ENCODE data around the gene COBL.
A peak's percentile ranks its signal among the peaks of the same experiment; 100 is the strongest.

The COBL gene

GRCh38 chr7:51053160-51053925 is 263.3 kb downstream of the COBL start:
- TF ChIP-seq, protein P1, sequence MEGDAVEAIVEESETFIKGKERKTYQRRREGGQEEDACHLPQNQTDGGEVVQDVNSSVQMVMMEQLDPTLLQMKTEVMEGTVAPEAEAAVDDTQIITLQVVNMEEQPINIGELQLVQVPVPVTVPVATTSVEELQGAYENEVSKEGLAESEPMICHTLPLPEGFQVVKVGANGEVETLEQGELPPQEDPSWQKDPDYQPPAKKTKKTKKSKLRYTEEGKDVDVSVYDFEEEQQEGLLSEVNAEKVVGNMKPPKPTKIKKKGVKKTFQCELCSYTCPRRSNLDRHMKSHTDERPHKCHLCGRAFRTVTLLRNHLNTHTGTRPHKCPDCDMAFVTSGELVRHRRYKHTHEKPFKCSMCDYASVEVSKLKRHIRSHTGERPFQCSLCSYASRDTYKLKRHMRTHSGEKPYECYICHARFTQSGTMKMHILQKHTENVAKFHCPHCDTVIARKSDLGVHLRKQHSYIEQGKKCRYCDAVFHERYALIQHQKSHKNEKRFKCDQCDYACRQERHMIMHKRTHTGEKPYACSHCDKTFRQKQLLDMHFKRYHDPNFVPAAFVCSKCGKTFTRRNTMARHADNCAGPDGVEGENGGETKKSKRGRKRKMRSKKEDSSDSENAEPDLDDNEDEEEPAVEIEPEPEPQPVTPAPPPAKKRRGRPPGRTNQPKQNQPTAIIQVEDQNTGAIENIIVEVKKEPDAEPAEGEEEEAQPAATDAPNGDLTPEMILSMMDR (IDR thresholded peaks at IDR 0.05; ENCODE audit: control insufficient read depth, insufficient read depth, low read depth, low read length, missing control alignments): no peak
- no peak overlapping the region for H3K4me3 ChIP-seq (ENCODE audit: control insufficient read depth, low read depth, low read length)
- no peak for DNase-seq (ENCODE audit: low read depth)

DNA sequence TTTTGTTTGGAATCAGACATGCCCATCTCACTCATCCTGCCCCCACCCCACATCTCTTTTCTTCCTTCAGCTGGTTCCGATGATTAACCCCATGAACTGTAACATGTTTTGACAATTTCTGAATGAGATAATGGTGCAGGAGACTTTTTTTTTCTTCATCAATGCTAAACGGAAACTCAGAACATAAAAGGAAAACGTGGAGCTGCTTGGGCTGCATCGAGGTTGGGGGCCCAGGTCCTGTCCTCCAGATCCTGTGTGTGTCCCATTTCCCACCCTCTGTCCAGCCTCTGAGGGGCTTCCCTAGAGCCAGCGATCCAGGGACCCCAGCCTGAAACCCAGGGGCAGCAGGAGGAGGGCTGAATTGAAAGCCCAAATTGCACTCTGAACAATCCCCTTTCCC is 270.1 kb downstream of the COBL start:
- TF ChIP-seq, protein P1 (IDR thresholded peaks at IDR 0.05; ENCODE audit: control insufficient read depth, insufficient read depth, low read depth, low read length, missing control alignments): no peak
- DNase-seq (ENCODE audit: low read depth): no peak
- no peak overlapping the region for H3K4me3 ChIP-seq (ENCODE audit: control insufficient read depth, low read depth, low read length)

DNA sequence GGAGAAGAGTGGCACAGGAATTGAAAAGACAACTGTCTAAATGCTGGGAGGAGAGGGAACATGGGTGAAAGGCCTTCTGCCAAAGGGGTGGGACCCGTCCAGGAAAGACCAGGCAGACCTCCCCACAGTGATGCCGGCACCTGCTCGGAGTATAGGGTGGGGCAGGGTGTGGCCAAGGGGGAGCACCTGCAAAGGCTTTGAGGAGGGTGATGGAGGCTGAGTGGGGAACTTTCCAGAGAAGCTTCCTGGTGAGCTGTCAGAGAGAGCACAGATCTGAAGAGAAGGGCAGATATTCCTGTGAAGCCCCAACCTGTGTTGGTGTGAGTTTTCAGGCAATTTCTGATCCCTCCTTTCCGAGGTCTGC is 270.5 kb downstream of the COBL start:
- DNase-seq (ENCODE audit: low read depth): no peak
- TF ChIP-seq, protein P1 (IDR thresholded peaks at IDR 0.05; ENCODE audit: control insufficient read depth, insufficient read depth, low read depth, low read length, missing control alignments): no peak
- no peak overlapping the region for H3K4me3 ChIP-seq (ENCODE audit: control insufficient read depth, low read depth, low read length)

DNA sequence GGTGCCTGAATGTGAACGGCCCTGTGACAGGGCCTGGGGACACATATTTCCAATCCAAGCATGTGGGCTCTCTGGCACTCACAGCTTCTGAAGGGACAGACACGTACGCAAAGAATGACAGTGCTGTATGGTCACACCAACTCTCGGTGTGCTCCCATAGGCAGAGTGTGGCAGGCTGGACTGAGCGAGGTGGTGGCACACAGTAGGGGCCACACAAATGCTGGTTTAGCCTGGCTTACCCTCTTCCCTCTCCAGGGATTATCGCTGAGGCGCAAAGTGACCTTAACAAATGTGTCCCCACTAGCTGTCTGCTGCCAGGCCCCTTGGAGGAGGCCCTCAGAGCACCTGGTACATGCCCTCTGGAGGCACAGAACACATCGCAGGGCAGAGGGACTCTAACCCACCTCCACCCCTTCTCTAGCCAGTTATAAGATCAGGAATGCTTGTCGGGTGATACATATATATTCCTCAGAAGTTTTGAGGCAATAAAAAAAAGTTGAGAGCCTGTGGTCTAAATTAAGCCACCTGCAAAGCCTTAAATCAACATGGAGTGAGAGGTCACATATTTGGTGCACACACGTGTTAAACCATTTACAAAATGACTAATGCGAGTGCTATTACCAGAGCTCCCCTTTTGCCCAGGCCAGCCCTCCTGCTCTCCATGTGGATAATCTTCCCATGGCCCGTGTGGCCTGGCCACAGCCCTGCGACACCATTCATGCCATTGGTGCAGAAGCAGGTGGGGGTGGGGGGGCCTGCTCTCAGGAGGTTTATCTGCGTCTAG is 271.1 kb downstream of the COBL start:
- peak; percentile 42 for DNase-seq (ENCODE audit: low read depth)
- H3K4me3 ChIP-seq (ENCODE audit: control insufficient read depth, low read depth, low read length): no peak overlapping the region
- TF ChIP-seq, protein P1 (IDR thresholded peaks at IDR 0.05; ENCODE audit: control insufficient read depth, insufficient read depth, low read depth, low read length, missing control alignments): no peak

DNA sequence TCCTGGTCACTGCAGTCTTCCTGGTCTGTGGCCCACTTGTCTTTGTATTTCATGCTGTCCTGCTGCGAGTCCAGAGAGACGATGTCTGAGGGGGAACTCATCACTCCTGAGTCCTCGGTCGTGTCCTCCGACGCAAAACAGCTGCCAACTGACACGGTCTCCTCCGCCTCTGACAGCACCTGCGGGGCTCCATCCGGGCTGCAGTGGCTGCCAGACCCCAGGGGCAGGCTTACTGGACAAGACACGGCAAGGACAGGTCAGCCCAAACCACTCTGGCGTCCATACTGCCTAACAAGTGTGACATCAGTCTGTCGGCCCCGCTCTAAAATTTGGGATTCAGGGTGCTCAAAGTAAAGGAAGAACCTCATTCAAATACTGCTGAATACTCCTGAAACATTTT is 273.1 kb downstream of the COBL start:
- no peak for DNase-seq (ENCODE audit: low read depth)
- TF ChIP-seq, protein P1 (IDR thresholded peaks at IDR 0.05; ENCODE audit: control insufficient read depth, insufficient read depth, low read depth, low read length, missing control alignments): no peak
- H3K4me3 ChIP-seq (ENCODE audit: control insufficient read depth, low read depth, low read length): no peak overlapping the region

GRCh38 chr7:51040787-51041186 is 275.8 kb downstream of the COBL start:
- DNase-seq (ENCODE audit: low read depth): no peak
- TF ChIP-seq, protein P1 (IDR thresholded peaks at IDR 0.05; ENCODE audit: control insufficient read depth, insufficient read depth, low read depth, low read length, missing control alignments): no peak
- no peak overlapping the region for H3K4me3 ChIP-seq (ENCODE audit: control insufficient read depth, low read depth, low read length)
